ENCODE data around the gene OLFML2A.

- TF ChIP-seq CTCF (conservative IDR thresholded peaks at IDR 0.05; ENCODE audit: low read depth, low read length) (no peak), EZH2 (IDR thresholded peaks at IDR 0.05; ENCODE audit: borderline replicate concordance, low read depth, low read length, poor library complexity, severe bottlenecking) (no peak)
Measured at GRCh38 chr9:124858330-124859046, 81.6 kb downstream of the OLFML2A start.

All from A673 (cell line).